ENCODE measurements around the gene KLHL26.

Gene KLHL26

GRCh38 chr19:18603255-18603957 is 33.4 kb upstream of the KLHL26 start:
- DNase-seq (ENCODE audit: low spot score) = peak; percentile 55

DNA sequence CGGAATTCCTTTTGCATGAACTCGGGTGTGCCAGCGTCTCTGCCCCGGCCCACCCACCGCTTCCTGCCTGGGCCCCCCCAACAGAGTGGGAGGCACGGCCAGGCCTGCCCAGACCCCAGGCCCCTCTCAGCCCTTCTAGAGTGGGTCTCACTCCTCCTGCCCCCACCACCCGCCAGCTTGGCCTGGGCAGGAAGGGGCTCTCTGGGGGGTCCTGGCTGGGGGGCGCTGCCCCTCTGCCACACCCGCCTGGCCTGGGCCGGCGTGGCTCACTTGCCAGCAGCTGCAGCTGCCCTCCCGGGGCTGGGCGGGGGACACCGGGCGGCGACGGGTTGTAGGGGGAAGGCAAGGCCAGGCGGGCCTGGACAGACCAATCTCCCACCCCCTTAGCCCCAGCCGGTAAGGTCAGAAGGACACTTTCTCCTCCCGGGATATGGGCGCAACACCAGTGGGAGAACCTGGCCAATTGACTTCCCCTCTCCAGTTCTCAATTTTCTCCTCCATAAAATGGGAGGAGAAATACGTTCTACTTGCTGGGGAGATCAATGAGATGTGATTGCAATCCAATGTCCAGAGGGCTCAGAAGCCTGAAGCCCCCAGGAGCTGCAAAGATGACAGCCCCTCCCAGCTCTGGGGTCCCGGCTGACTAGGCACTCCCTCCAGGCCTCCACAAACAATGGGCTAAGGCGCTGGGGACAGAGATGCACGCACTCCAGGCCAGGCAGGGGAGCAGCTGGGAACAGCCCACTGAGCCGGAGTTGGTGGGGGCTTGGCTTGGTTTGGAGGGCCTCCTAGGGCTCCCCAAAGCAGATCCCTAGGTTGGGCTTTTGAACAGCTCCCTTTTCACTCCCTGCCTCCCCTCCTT is 32.6 kb upstream of the KLHL26 start:
- DNase-seq (ENCODE audit: low spot score) = no peak

GRCh38 chr19:18604820-18605159 is 32.0 kb upstream of the KLHL26 start:
- DNase-seq (ENCODE audit: low spot score) = no peak

- DNase-seq (ENCODE audit: low spot score) = no peak
Observed at GRCh38 chr19:18605196-18605545, 31.7 kb upstream of the KLHL26 start.

DNA sequence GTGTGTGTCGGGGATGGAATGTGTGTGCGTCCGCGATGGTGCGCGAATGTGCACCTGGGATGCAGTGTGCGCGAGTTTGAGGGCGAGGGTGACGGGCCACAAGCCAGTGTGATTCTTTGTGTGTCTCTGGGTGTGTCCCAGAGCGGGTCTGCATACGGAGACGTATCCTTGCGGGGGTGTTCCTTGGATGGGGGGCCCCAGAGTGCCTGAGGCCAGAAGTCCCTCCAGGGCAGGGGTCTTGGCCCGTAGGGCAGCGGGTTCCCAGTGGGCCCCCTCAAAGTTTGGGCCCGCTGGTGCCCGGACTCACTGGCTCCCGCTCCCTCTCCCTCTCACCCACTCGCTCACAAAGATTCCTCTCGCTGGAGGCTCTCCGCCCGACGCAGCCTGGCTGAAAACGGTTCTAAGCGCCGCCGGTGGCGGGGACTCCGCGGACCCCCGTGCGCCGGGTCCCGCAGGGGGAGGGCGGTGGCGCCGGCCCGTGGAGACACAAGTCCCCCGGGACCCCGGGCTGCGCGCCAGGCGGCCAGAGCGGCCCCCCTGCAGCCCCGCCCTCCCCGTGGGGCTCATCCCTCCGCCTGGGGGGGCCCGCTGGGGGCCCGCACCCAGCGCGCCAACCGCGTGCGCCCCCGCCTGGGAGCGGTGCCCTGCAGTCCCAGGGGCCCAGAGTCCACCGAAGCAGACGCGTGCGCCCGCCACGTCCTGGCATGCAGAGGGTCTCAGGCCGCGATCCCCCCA is 31.1 kb upstream of the KLHL26 start:
- DNase-seq (ENCODE audit: low spot score) = no peak

- no peak for DNase-seq (ENCODE audit: low spot score)
Observed at GRCh38 chr19:18606281-18607225, 30.3 kb upstream of the KLHL26 start, which contains the start of gene CRLF1. CRLF1 (minus strand) TSS chr19:18606799; CDS start chr19:18606656, 143 bp downstream.

GRCh38 chr19:18607226-18608101 is 29.4 kb upstream of the KLHL26 start:
- DNase-seq (ENCODE audit: low spot score) = no peak

DNA sequence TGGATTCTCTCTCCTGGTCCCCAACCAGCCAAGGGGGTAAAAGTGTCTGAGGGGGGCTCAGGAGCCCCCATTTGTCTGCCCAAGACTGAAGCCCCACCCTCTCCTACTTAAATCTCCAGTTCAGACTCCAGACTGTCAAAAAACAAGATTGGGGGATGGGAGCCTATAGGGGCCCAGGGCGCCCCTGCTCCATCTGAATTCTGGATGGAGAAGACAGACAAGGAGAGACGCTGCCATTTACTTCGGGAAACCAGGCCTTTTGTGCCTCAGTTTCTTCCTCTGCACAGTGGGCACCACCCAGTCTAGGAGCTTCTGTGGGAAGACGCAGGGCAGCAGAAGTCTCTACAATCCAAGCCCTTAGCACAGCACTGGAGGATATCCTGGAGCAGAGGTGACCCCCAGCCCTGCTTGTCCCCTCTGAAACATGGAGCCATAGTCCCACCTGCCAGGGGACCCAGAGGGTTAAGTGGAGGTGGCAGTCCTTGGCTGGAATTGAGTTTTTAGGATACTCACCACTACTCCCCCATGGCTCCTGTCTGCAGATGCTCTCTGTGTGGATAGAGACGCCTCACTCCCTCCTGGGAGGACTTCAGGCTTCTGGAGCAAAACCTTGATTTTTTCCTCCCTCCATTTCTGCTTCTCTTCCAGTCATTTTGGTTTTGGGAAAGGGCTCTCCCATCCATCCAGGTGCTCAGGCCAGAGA is 28.6 kb upstream of the KLHL26 start:
- DNase-seq (ENCODE audit: low spot score) = no peak

DNA sequence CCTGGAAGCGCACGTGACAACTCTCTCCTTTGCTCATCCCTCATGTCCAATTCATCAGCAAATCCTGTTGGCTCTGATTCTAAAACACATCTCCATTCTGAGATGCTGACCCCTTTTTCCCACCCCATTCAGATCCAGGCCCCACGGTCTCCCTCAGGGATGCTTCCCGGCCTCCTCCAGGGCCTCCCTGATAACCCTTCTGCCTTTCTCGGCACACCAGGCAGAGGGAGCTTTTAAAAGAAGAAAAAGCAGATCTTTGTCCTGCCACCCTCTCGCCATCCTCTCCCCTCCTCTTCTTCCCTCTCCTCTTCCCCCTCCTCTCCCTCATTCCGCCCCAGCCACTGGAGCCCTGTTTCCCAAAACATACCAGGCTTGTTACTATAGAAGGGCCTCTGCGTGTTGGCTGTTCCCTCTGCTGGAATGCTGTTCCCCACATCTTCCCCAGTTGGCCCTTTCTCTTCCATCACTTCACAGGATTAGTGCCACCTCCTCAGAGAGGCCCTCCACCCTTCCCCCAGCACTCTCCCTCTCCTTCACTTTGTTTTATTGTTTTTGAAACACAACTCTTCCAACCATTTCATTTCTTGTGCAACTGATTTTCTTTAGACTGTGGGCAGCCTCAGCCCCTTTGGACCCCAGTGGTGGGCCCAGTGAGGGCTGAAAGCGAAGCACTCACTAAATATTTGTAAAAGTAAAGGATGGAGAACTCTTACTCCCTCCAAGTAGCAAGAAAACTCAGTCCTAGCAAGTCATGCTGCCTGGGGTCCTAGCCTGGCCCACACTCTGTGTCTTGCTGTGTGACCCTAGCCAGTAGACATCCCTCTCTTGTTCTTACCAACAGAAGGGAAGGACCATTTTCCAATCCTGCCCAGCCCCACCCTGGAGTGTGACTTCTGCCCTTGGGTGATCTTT is 27.8 kb upstream of the KLHL26 start:
- DNase-seq (ENCODE audit: low spot score) = no peak

GRCh38 chr19:18609717-18610051 is 27.1 kb upstream of the KLHL26 start:
- DNase-seq (ENCODE audit: low spot score) = no peak

GRCh38 chr19:18610245-18610555 is 26.6 kb upstream of the KLHL26 start:
- no peak for DNase-seq (ENCODE audit: low spot score)

GRCh38 chr19:18610556-18611326 is 26.1 kb upstream of the KLHL26 start:
- no peak for DNase-seq (ENCODE audit: low spot score)

DNA sequence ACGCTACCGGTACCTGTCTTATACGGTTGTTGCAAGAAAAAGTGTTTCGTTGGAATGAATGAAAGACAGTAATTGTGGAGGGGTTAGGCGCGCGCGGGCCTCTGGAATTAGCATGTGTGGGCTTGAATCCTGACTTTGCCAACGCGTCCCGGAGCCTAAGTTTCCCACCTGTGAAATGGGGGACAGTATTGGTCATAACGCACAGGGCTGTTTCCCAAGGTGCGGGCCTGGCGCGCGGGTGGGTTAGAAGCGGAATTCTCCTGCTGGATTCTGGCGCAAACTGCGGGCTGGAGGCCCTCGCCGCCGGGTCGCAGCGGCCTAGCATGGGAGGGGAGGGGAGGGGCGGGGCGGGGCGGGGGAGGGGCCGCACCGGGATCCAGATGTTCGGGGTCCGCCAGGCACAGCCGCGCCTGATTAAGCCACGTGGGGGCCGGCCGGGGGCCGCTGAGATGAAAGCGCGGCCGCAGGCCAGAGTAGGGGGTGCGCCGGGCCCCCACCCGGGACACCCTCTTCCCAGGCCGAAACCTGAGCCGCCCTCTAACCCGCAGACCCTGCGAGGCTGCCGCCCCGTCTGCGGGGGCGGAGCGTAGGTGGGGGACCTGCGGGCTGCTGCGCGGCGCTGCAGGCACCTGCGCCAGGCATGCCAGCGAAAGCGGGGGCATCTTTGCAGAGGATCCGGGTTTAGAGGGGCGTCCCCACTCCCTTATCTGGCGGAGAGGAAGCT is 25.3 kb upstream of the KLHL26 start:
- no peak for DNase-seq (ENCODE audit: low spot score)

- no peak for DNase-seq (ENCODE audit: low spot score)
Observed at GRCh38 chr19:18612051-18612771, 24.6 kb upstream of the KLHL26 start.

GRCh38 chr19:18612772-18613588 is 23.8 kb upstream of the KLHL26 start, which contains the start of gene TMEM59L:
TMEM59L (plus strand) TSS chr19:18612870; CDS start chr19:18612959, 89 bp downstream.
- DNase-seq (ENCODE audit: low spot score) = no peak

GRCh38 chr19:18613589-18614234 is 23.1 kb upstream of the KLHL26 start:
- DNase-seq (ENCODE audit: low spot score) = no peak

Data from cerebellar cortex (tissue), 1 donor.